Peyer's patch (tissue), 4 donors: ENCODE results near the gene DDX10.

Experiments used
- CTCF ChIP-seq, 6 experiments: fragments of 450-650 bp in 4 of 6; fragments of 200-600 bp in 2 of 6; sonication (generic) in 1 of 6; IDR thresholded peaks; one replicate each; pipeline ENCODE4 v1.5.1; 2017 to 2019; ENCODE audit warnings: antibody characterized with exemption in 6 of 6, mild to moderate bottlenecking in 3 of 6, moderate library complexity in 1 of 6
- POLR2A ChIP-seq, 2 donors: fragments of 450-650 bp; IDR thresholded peaks; one replicate each; pipeline ENCODE4 v1.5.1; 2017; ENCODE audit warnings: antibody characterized with exemption in 2 of 2, mild to moderate bottlenecking in 2 of 2, moderate library complexity in 2 of 2

- no peak for TF ChIP-seq CTCF (IDR thresholded peaks at IDR 0.05)
- TF ChIP-seq POLR2A (IDR thresholded peaks at IDR 0.05): no peak
Measured at GRCh38 chr11:108645970-108646369, 18.9 kb upstream of the DDX10 start.
